Sigmoid colon (tissue), 4 donors: ENCODE data around the gene TMEM121.

Source experiments
- POLR2A ChIP-seq, 2 donors: fragments of 450-650 bp; IDR thresholded peaks; one replicate each; pipeline ENCODE4 v1.6.1; 2016; ENCODE audit warnings: antibody characterized with exemption in 2 of 2, mild to moderate bottlenecking in 2 of 2, moderate library complexity in 2 of 2
- POLR2AphosphoS5 ChIP-seq, 4 donors: sonication (generic); formaldehyde crosslinking; IDR thresholded peaks; one replicate each; pipeline ENCODE4 v1.6.1; 2017; ENCODE audit warnings: antibody characterized with exemption in 4 of 4
- TF ChIP-seq, protein P1 (sequence below), 4 experiments: fragments of 450-650 bp in 3 of 4; fragments of 200-600 bp in 1 of 4; IDR thresholded peaks; one replicate each; pipeline ENCODE4 v1.5.1; 2016 to 2019; ENCODE audit warnings: antibody characterized with exemption in 4 of 4, mild to moderate bottlenecking in 3 of 4, moderate library complexity in 2 of 4

DNA sequence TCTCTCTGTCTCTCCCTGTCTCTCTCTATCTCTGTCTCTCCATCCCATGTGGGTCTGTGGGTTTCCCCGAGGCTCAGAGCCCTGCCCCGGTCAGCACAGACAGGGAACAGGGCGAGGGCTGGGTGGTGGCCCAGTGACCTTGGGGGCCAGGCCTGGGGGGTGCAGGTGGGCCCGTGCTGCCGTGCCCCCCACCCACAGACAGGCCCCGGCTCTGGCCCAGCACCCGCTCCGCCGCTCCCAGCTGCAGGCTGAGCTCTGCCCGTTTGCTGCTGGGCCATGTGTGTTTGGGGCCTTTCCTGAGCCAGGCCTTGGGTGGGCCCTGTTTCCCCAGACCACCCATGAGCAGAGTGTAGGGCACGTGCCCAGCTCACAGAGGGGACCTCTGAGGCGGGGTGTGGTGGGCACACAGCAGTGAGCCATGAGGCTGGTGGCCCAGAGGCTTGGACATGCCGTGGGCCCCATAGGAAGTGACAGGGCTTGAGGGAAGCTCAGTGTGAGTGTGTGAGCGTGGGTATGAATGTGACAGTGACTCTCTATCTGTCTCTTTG, 51.0 kb downstream of the TMEM121 start:
- TF ChIP-seq, protein P1, sequence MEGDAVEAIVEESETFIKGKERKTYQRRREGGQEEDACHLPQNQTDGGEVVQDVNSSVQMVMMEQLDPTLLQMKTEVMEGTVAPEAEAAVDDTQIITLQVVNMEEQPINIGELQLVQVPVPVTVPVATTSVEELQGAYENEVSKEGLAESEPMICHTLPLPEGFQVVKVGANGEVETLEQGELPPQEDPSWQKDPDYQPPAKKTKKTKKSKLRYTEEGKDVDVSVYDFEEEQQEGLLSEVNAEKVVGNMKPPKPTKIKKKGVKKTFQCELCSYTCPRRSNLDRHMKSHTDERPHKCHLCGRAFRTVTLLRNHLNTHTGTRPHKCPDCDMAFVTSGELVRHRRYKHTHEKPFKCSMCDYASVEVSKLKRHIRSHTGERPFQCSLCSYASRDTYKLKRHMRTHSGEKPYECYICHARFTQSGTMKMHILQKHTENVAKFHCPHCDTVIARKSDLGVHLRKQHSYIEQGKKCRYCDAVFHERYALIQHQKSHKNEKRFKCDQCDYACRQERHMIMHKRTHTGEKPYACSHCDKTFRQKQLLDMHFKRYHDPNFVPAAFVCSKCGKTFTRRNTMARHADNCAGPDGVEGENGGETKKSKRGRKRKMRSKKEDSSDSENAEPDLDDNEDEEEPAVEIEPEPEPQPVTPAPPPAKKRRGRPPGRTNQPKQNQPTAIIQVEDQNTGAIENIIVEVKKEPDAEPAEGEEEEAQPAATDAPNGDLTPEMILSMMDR (IDR thresholded peaks at IDR 0.05) = no peak
- TF ChIP-seq POLR2A (IDR thresholded peaks at IDR 0.05) (no peak), POLR2AphosphoS5 (IDR thresholded peaks at IDR 0.05) (no peak)
